MM.1S (cell line): ENCODE data around the gene DUSP10.

Experiments used
- DNase-seq: peaks from one replicate; pipeline ENCODE4 v3.0.0-alpha.2; 2015
- H2AFZ ChIP-seq: fragments of 300-600 bp; sonication (generic); 2 replicates; pipeline ENCODE4 v1.6.0; 2016; ENCODE audit warnings: antibody characterized with exemption, low read length
- H3F3A ChIP-seq: fragments of 300-600 bp; sonication (generic); 2 replicates; pipeline ENCODE4 v1.6.1; 2016; ENCODE audit warnings: mild to moderate bottlenecking, antibody characterized with exemption, low read length, moderate library complexity, mixed read lengths; ENCODE audit not compliant: insufficient read depth
- H3K27ac ChIP-seq: fragments of 300-600 bp; sonication (generic); 2 replicates; pipeline ENCODE4 v1.5.1; 2016; ENCODE audit warnings: mild to moderate bottlenecking, low read length
- H3K27me3 ChIP-seq: fragments of 300-600 bp; sonication (generic); replicated peaks from 2 replicates; pipeline ENCODE4 v1.6.0; 2016; ENCODE audit warnings: low read length; ENCODE audit not compliant: insufficient read depth
- H3K36me3 ChIP-seq: fragments of 300-600 bp; sonication (generic); replicated peaks from 2 replicates; pipeline ENCODE4 v1.6.1; 2016; ENCODE audit warnings: mild to moderate bottlenecking, low read length, mixed read lengths; ENCODE audit not compliant: insufficient read depth
- H3K4me1 ChIP-seq: fragments of 300-600 bp; sonication (generic); 2 replicates; pipeline ENCODE4 v1.6.1; 2016; ENCODE audit warnings: low read length, mixed read lengths
- H3K4me2 ChIP-seq: fragments of 300-600 bp; sonication (generic); 2 replicates; pipeline ENCODE4 v1.6.0; 2016; ENCODE audit warnings: low read depth, low read length
- H3K4me3 ChIP-seq: fragments of 300-600 bp; sonication (generic); 2 replicates; pipeline ENCODE4 v1.5.1; 2016; ENCODE audit warnings: low read length, mixed read lengths
- H3K79me2 ChIP-seq: fragments of 300-600 bp; sonication (generic); 2 replicates; pipeline ENCODE4 v1.6.1; 2016; ENCODE audit warnings: mixed run types, low read length, mixed read lengths
- H3K9ac ChIP-seq: fragments of 300-600 bp; sonication (generic); 2 replicates; pipeline ENCODE4 v1.6.1; 2016; ENCODE audit warnings: low read length, mixed read lengths
- H3K9me2 ChIP-seq: fragments of 300-600 bp; sonication (generic); replicated peaks from 2 replicates; pipeline ENCODE4 v1.6.1; 2016; ENCODE audit warnings: mild to moderate bottlenecking, low read length, mixed read lengths; ENCODE audit not compliant: insufficient read depth
- H3K9me3 ChIP-seq: fragments of 300-600 bp; sonication (generic); replicated peaks from 2 replicates; pipeline ENCODE4 v1.6.1; 2016; ENCODE audit warnings: mild to moderate bottlenecking, low read length, mixed read lengths; ENCODE audit not compliant: insufficient read depth
- H4K20me1 ChIP-seq: fragments of 300-600 bp; sonication (generic); 2 replicates; pipeline ENCODE4 v1.6.1; 2016; ENCODE audit warnings: mild to moderate bottlenecking, low read length, moderate library complexity, mixed read lengths; ENCODE audit not compliant: insufficient read depth
- CTCF ChIP-seq: fragments of 300-600 bp; sonication (generic); IDR thresholded peaks from 2 replicates; pipeline ENCODE4 v1.5.1; 2016; ENCODE audit warnings: antibody characterized with exemption, low read length, mixed read lengths
- EZH2 ChIP-seq: fragments of 300-600 bp; sonication (generic); optimal IDR thresholded peaks from 2 replicates; pipeline ENCODE3; 2017; ENCODE audit warnings: low read depth, mild to moderate bottlenecking, antibody characterized with exemption, low read length, mixed read lengths
- EZH2phosphoT487 ChIP-seq: fragments of 300-600 bp; sonication (generic); IDR thresholded peaks from 2 replicates; pipeline ENCODE4 v1.6.1; 2018; ENCODE audit warnings: antibody characterized with exemption, low read length

The DUSP10 gene

GRCh38 chr1:221694109-221694508 is 47.8 kb downstream of the DUSP10 start:
- no peaks in the 10 kb centered on the region for H3K27me3 ChIP-seq
- no peaks in the 10 kb centered on the region for H3K79me2 ChIP-seq
- H3F3A ChIP-seq, result no peaks in the 10 kb centered on the region
- no peaks in the 10 kb centered on the region for H3K36me3 ChIP-seq
- no peak for TF ChIP-seq CTCF
- TF ChIP-seq EZH2, result no peak
- TF ChIP-seq EZH2phosphoT487, result no peak
- no peak overlapping the region for H3K9ac ChIP-seq
- H3K4me2 ChIP-seq, result no peak overlapping the region
- no peak overlapping the region for H2AFZ ChIP-seq
- no peak for DNase-seq
- no peaks in the 10 kb centered on the region for H3K9me2 ChIP-seq
- no peaks in the 10 kb centered on the region for H3K4me1 ChIP-seq
- no peak overlapping the region for H3K4me3 ChIP-seq
- no peaks in the 10 kb centered on the region for H3K9me3 ChIP-seq
- H4K20me1 ChIP-seq, result no peaks in the 10 kb centered on the region
- H3K27ac ChIP-seq, result no peak overlapping the region

GRCh38 chr1:221693087-221693486 is 48.8 kb downstream of the DUSP10 start:
- H3K4me1 ChIP-seq, result no peaks in the 10 kb centered on the region
- H3K27ac ChIP-seq, result no peak overlapping the region
- no peaks in the 10 kb centered on the region for H3K9me2 ChIP-seq
- H3K9ac ChIP-seq, result no peak overlapping the region
- TF ChIP-seq EZH2phosphoT487, result no peak
- peak; percentile 20; the same call in 1 of the 2 replicates for TF ChIP-seq CTCF
- no peaks in the 10 kb centered on the region for H3K9me3 ChIP-seq
- H3K36me3 ChIP-seq, result no peaks in the 10 kb centered on the region
- DNase-seq, result no peak
- H3K4me2 ChIP-seq, result no peak overlapping the region
- no peak overlapping the region for H3K4me3 ChIP-seq
- no peak overlapping the region for H2AFZ ChIP-seq
- H3K27me3 ChIP-seq, result no peaks in the 10 kb centered on the region
- H4K20me1 ChIP-seq, result no peaks in the 10 kb centered on the region
- no peaks in the 10 kb centered on the region for H3F3A ChIP-seq
- H3K79me2 ChIP-seq, result no peaks in the 10 kb centered on the region

GRCh38 chr1:221692643-221693042 is 49.2 kb downstream of the DUSP10 start:
- TF ChIP-seq EZH2 (no peak), EZH2phosphoT487 (no peak), CTCF (no peak)
- no peak overlapping the region for H3K27ac ChIP-seq
- no peak overlapping the region for H3K4me2 ChIP-seq
- no peaks in the 10 kb centered on the region for H3K9me2 ChIP-seq
- H3K79me2 ChIP-seq, result no peaks in the 10 kb centered on the region
- H4K20me1 ChIP-seq, result no peaks in the 10 kb centered on the region
- H3K4me1 ChIP-seq, result no peaks in the 10 kb centered on the region
- no peaks in the 10 kb centered on the region for H3K9me3 ChIP-seq
- no peaks in the 10 kb centered on the region for H3K27me3 ChIP-seq
- no peaks in the 10 kb centered on the region for H3K36me3 ChIP-seq
- no peaks in the 10 kb centered on the region for H3F3A ChIP-seq
- no peak for DNase-seq
- H2AFZ ChIP-seq, result no peak overlapping the region
- H3K9ac ChIP-seq, result no peak overlapping the region
- no peak overlapping the region for H3K4me3 ChIP-seq
